Measurements from ENCODE around the gene CLEC2D.

CLEC2D gene

GRCh38 chr12:9701380-9702154, 32.1 kb downstream of the CLEC2D start:
- TF ChIP-seq TEAD4 (IDR thresholded peaks at IDR 0.05) (no peak), EP300 (IDR thresholded peaks at IDR 0.05; ENCODE audit: borderline replicate concordance) (no peak)

- TF ChIP-seq USF1 (IDR thresholded peaks at IDR 0.05), result no peak
- TF ChIP-seq NFIC (IDR thresholded peaks at IDR 0.05), result no peak
- no peak for TF ChIP-seq TAF1 (IDR thresholded peaks at IDR 0.05; ENCODE audit: low read depth)
- no peak for TF ChIP-seq CREB1 (IDR thresholded peaks at IDR 0.05; ENCODE audit: low read depth)
- TF ChIP-seq MAX (IDR thresholded peaks at IDR 0.05), result no peak
- no peak for TF ChIP-seq RAD21 (IDR thresholded peaks at IDR 0.05; ENCODE audit: low read depth)
- no peak for TF ChIP-seq EGR1 (IDR thresholded peaks at IDR 0.05)
- TF ChIP-seq REST (IDR thresholded peaks at IDR 0.05; ENCODE audit: low read depth), result no peak
- TF ChIP-seq TCF12 (IDR thresholded peaks at IDR 0.05; ENCODE audit: low read depth), result no peak
- TF ChIP-seq ZBTB7A (IDR thresholded peaks at IDR 0.05; ENCODE audit: low read depth), result no peak
Measured at GRCh38 chr12:9702255-9702654, 32.7 kb downstream of the CLEC2D start.

GRCh38 chr12:9706086-9706685, 36.7 kb downstream of the CLEC2D start:
- TF ChIP-seq TEAD4 (IDR thresholded peaks at IDR 0.05) (no peak), TAF1 (IDR thresholded peaks at IDR 0.05; ENCODE audit: low read depth) (no peak), EGR1 (IDR thresholded peaks at IDR 0.05) (no peak), USF1 (IDR thresholded peaks at IDR 0.05) (no peak), REST (IDR thresholded peaks at IDR 0.05; ENCODE audit: low read depth) (no peak), FOXM1 (IDR thresholded peaks at IDR 0.05; ENCODE audit: borderline replicate concordance, low read depth) (no peak), MAX (IDR thresholded peaks at IDR 0.05) (no peak)

GRCh38 chr12:9707356-9707755, 37.8 kb downstream of the CLEC2D start:
- TF ChIP-seq REST (IDR thresholded peaks at IDR 0.05; ENCODE audit: low read depth) (no peak), EP300 (IDR thresholded peaks at IDR 0.05; ENCODE audit: borderline replicate concordance) (no peak), CEBPB (IDR thresholded peaks at IDR 0.05) (no peak), TEAD4 (IDR thresholded peaks at IDR 0.05) (no peak), YY1 (IDR thresholded peaks at IDR 0.05; ENCODE audit: low read depth) (no peak), MAX (IDR thresholded peaks at IDR 0.05) (no peak), NFIC (IDR thresholded peaks at IDR 0.05) (no peak), ZBTB7A (IDR thresholded peaks at IDR 0.05; ENCODE audit: low read depth) (no peak), FOXM1 (IDR thresholded peaks at IDR 0.05; ENCODE audit: borderline replicate concordance, low read depth) (no peak), USF1 (IDR thresholded peaks at IDR 0.05) (no peak)
